HS-27A (cell line): Measurements from ENCODE around the gene MAGI2.
"Not testable (repeated sequence)": the region's sequence is repeated elsewhere in the genome, so short reads cannot be mapped to it uniquely, and the experiment has no call there.

Source experiments
- DNase-seq: peaks from one replicate; pipeline ENCODE4 v3.0.0-alpha.2; 2012; ENCODE audit warnings: low read depth, missing footprints

Gene MAGI2

GRCh38 chr7:79050603-79051002 is 402.9 kb downstream of the MAGI2 start:
- no peak for DNase-seq

GRCh38 chr7:79046061-79046460 is 407.4 kb downstream of the MAGI2 start:
- no peak for DNase-seq

- no peak for DNase-seq
These were observed 416.5 kb downstream of the MAGI2 start for GRCh38 chr7:79037001-79037400.

DNA sequence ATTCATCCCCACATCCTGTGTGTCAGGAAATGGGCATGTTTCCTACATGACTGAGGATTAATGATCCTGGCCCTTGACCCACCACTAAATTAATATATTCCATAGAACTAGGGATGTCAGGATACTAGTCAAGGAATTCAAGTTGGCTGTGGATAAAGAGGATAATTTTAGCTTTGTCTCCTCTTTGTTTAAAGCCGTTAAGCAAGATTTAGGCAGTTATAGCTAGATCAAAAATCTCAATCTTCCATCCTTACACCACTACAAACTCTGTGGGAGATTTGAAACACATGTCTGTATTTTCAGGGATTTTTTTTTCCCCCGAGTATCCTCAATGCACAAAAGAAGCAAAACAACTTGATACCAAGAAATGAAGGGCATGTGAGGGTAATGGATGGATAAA is 417.1 kb downstream of the MAGI2 start:
- DNase-seq, result no peak

DNA sequence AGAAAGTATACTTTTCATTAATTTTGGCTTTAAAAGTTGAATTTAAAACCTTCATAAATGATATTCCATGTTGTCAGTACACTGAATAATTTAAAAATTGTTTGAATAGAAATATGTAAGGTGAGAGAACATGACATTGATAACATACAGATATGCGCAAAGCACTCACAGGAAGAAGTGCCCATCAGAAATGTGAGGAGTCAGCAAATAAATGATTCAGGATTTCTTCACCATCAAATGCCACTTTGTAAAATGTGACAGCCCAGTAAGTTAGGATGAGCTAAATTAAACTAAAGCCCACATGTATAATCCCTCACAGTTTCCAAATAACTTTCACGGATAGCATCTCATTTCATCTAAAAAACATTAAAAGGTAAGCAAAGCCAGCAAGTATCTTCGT is 417.6 kb downstream of the MAGI2 start:
- no peak for DNase-seq

- DNase-seq, result no peak
These were observed 418.7 kb downstream of the MAGI2 start for GRCh38 chr7:79034730-79035129.

- DNase-seq, result not testable (repeated sequence)
These were observed 433.8 kb downstream of the MAGI2 start for GRCh38 chr7:79019711-79020110.

- DNase-seq, result no peak
These were observed 441.5 kb downstream of the MAGI2 start for GRCh38 chr7:79011921-79012320.

- no peak for DNase-seq
These were observed 443.8 kb downstream of the MAGI2 start for GRCh38 chr7:79009647-79010046.

- DNase-seq, result no peak
These were observed 444.7 kb downstream of the MAGI2 start for GRCh38 chr7:79008786-79009185.

DNA sequence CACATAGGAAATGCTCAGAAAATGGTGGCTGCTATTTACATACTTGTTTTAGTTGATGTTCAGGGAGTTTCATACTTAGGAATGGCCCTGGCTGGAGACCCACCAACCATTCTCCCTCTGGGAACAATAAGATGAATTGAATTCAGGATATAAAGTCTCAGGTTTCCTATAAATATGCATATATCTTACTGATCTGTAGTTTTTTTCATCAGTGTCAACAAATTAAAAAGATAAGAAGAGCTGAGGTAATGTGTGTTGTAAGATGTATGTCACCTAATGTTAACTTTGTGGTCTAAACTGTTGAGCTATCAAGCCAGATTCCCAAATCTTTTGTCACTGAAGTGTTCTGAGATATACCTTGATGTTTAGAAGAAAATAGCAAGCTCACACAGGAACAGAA is 457.5 kb downstream of the MAGI2 start:
- DNase-seq, result no peak

DNA sequence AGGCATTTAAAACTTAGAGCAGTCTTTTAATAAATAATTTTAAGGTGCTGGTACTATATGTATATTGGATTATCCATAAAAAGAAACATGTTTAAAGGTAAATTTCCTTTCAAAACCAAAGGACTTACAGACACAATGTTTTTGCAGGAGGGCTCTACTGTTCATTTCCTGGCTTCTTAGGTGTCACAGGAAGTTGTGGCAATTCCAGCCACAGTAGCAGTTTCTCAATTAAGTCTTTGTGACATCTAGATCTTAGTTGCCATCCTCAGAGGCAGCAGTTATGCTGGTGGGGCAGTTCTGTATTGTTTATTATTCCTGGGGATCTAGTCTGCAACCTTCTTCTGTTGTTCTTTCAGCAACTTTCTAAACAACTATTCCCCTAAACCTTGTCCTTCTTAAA is 460.1 kb downstream of the MAGI2 start:
- DNase-seq, result no peak

- no peak for DNase-seq
These were observed 468.0 kb downstream of the MAGI2 start for GRCh38 chr7:78985509-78985908.

GRCh38 chr7:78983483-78983882 is 470.0 kb downstream of the MAGI2 start:
- DNase-seq, result no peak

DNA sequence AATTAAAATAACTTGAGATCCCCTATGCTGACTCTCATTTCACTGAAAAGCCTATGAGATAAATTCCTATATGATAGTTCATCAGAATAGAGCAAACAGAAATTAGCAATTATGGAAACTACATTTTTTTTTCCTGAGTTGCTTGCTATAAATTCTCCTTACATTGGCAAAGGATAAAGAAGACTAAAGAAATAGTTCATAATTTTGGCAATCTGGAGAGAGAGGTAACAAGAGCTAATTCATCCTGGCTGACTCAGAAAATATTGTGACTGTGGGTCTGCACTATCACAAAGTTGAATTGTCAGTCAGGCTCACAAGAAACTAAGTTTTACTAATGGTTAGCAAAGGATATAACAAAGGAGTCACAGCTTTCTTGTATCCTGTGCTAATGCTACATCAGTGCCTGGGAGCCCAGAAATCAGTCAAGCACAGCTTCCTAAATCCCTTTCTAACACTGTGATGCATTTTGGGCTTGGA is 483.0 kb downstream of the MAGI2 start:
- peak; percentile 29 for DNase-seq

- no peak for DNase-seq
These were observed 484.5 kb downstream of the MAGI2 start for GRCh38 chr7:78968951-78969350.

DNA sequence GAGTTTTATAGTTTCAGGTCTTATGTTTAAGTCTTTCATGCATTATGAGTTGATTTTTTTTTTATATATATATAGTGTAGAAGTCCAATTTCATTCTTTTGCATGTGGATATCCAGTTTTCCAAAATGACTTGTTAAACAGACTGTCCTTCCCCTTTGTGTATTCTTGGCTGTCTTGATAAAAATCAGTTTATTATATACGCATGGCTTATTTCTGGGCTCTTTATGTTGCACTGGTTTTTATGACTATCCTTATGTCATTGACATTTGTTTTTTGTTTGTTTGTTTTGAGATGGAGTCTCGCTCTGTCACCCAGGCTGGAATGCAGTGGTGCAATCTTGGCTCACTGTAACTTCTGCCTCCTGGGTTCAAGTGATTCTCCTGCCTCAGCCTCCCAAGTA is 485.9 kb downstream of the MAGI2 start:
- DNase-seq, result not testable (repeated sequence)

- no peak for DNase-seq
These were observed 486.4 kb downstream of the MAGI2 start for GRCh38 chr7:78967046-78967445.

- peak; percentile 43 for DNase-seq
These were observed 494.0 kb downstream of the MAGI2 start for GRCh38 chr7:78959477-78959876.

DNA sequence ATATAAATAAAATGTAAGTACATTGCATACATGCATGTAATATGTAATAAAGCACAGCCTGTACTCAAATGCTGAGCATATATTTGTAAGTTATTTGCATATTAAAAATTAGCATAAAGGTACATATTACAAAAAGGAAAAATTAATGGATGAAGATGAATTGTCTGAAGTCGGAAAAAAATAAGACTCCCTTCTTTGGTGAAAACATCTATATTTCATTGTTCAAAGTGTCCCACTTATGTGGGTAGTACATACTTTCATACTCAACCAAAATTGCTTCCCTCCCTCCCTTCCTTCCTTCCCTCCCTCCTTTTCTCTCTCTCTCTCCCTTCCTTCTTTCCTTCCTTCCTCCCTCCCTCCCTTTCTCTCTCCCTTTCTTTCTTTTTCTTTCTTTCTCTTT is 498.1 kb downstream of the MAGI2 start:
- DNase-seq, result no peak

DNA sequence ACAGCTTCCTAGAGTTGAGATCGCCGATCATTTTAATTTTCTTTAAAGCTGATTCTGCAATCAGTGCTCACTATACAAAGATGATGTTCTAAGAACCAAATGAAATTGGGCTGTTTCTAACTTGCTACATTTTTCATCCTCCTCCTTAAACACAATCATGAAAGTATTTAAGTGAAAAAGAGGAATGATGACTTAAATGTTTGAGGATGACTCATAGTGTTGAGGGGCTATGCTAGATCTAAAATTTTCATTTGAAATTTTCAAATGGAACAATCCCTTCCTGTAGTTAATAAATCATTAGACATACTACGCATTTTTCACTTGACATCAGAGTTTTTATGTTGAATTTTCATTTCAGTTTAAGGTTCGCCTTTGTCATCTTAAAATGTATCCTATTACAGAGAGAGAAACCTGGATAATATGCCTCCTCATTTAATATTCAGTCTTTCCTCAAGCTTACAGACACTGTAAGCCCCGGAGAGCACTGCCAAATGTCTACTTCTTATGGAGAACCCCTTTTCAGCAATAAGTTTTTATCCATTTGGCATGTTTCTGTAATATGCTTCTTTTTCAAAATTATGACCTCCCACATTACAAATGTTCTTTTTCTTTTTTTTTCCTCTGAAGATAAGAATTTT is 499.6 kb downstream of the MAGI2 start:
- peak; percentile 26 for DNase-seq

- no peak for DNase-seq
These were observed 500.4 kb downstream of the MAGI2 start for GRCh38 chr7:78953090-78953489.

DNA sequence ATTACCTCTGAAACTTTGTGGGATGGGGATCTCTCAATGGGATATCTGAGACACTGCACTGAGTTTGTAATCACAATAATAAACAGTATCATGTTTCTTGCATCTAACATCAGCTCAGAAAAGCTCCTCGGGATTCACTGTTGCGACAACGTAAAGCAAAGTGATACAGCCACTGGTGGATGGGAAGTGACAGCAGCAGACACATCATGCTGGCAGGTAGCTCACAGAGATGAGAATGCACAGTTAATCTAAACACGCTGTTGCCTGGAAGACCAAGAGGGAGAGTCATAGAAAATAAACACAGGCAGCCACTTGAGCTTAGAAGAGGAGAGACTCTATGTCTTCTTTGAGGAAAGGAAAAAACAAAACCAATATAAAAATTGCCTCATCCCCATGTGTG is 513.8 kb downstream of the MAGI2 start:
- DNase-seq, result no peak

DNA sequence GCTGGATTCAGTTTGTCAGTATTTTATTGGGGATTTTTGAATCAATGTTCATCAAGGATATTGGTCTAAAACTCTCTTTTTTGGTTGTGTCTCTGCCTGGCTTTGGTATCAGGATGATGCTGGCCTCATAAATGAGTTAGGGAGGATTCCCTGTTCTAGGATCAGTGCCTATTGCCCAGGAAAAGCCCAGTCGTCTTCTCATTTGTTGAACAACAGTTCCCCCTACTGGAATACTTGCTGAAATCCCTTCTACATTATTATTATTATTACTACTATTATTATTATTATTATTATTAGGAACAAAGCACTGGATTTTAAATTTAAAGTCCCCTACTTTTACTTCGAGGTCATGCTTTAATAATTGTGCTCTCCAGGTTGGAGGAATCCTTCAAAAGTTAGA is 528.9 kb downstream of the MAGI2 start:
- DNase-seq, result peak; percentile 17
